ENCODE measurements around the gene MORC1. TPM values are rescaled to one million over a fixed set of nuclear protein-coding genes. Genes with fewer than 3 reads are reported as not detected.

Gene MORC1
- total and polyA plus RNA-seq, 2 experiments from 2014 or later, result not detected

DNA sequence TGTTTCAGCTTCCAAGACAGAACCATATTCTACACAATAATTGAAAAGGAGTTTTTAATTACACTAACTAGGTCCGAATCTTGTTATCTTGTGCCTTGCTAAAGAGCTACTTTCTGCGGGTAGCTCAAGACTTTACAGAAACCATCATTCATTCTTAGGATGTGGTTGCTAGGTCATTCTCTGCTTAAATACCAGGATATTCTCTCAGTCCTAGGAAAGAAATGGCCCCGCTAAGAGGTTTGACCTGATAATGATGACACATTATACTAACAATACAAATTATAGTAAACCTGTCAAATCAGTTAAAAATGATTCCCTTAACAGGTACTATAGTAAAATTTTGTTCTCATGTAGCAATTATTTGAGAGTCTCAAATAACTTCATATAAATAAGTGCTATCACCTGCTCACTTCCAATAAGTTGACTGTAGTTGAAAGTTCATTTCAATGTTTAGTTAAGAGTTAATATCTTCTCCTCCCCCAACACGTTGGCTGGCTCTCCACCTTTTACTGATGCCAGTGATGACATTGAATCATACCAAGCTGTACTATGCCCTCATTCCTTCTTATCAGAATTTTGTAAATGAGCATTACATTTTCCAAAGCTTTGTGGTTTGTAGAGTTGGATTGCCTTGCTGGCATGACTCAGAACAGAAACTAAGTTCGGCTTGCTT lies 15.0 kb upstream of the MORC1 start:
- peak in 1 of 2 donors; percentile 67 for DNase-seq (ENCODE audit: low read depth in 1 of 2, low spot score in 1 of 2)
- TF ChIP-seq, protein P1, sequence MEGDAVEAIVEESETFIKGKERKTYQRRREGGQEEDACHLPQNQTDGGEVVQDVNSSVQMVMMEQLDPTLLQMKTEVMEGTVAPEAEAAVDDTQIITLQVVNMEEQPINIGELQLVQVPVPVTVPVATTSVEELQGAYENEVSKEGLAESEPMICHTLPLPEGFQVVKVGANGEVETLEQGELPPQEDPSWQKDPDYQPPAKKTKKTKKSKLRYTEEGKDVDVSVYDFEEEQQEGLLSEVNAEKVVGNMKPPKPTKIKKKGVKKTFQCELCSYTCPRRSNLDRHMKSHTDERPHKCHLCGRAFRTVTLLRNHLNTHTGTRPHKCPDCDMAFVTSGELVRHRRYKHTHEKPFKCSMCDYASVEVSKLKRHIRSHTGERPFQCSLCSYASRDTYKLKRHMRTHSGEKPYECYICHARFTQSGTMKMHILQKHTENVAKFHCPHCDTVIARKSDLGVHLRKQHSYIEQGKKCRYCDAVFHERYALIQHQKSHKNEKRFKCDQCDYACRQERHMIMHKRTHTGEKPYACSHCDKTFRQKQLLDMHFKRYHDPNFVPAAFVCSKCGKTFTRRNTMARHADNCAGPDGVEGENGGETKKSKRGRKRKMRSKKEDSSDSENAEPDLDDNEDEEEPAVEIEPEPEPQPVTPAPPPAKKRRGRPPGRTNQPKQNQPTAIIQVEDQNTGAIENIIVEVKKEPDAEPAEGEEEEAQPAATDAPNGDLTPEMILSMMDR (IDR thresholded peaks at IDR 0.05; ENCODE audit: low read depth, low read length), result no peak
- Histone ChIP-seq H3K36me3 (no peaks in the 10 kb centered on the region), H3K4me1 (ENCODE audit: low read depth) (no peaks in the 10 kb centered on the region), H3K4me3 (no peak overlapping the region), H3K9me3 (ENCODE audit: low read depth) (no peaks in the 10 kb centered on the region), H3K27me3 (no peaks in the 10 kb centered on the region), H3K27ac (no peak overlapping the region)

DNA sequence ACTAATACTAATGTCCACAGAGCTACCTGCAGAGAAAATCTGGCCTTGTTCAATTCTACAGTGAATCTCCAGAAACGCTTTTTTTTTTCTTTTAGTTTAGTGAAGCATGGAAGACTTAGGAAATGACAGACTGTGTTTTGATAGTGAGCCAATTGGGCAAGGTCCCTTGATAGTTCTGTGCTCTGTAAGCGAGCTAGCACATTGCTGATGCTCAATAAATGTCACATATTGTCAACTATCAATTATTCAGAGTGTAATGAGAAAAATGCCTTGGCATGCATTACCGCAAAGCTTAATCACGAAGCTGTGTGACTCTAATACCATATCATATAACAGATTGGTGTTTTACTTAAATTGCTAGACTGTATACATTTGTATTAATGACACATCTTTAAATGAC lies 13.3 kb upstream of the MORC1 start:
- DNase-seq (ENCODE audit: low read depth in 1 of 2, low spot score in 1 of 2), result no peak

DNA sequence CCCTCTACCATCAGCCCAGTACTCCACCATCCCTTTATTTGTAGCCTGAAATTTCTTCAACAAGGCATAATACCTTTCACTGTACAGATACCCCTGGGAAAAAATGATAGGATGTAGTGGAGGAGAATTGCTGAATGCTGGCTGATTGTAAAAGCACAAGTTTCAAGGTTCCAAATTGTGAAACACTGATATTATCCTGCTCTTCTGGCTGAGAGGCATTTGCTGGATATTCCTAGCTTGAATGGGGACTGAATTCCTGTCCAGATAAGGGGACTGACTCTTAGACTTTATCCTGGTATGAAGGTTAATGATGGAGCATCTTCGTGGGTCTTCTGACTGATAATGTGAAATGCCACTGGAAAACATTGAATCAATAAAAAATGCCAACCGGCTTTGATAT lies 9.6 kb upstream of the MORC1 start:
- DNase-seq (ENCODE audit: low read depth in 1 of 2, low spot score in 1 of 2), result no peak
- Histone ChIP-seq H3K9me3 (ENCODE audit: low read depth) (no peaks in the 10 kb centered on the region), H3K36me3 (no peaks in the 10 kb centered on the region), H3K4me1 (ENCODE audit: low read depth) (no peaks in the 10 kb centered on the region), H3K27ac (no peak overlapping the region), H3K4me3 (no peak overlapping the region), H3K27me3 (no peaks in the 10 kb centered on the region)
- TF ChIP-seq, protein P1 (IDR thresholded peaks at IDR 0.05; ENCODE audit: low read depth, low read length), result no peak

More for the DNA sequence above, 13.3 kb upstream of the MORC1 start:
- Histone ChIP-seq H3K36me3 (no peaks in the 10 kb centered on the region), H3K4me3 (no peak overlapping the region), H3K27me3 (no peaks in the 10 kb centered on the region), H3K4me1 (ENCODE audit: low read depth) (no peaks in the 10 kb centered on the region), H3K27ac (no peak overlapping the region), H3K9me3 (ENCODE audit: low read depth) (no peaks in the 10 kb centered on the region)
- TF ChIP-seq, protein P1 (IDR thresholded peaks at IDR 0.05; ENCODE audit: low read depth, low read length), result no peak

DNA sequence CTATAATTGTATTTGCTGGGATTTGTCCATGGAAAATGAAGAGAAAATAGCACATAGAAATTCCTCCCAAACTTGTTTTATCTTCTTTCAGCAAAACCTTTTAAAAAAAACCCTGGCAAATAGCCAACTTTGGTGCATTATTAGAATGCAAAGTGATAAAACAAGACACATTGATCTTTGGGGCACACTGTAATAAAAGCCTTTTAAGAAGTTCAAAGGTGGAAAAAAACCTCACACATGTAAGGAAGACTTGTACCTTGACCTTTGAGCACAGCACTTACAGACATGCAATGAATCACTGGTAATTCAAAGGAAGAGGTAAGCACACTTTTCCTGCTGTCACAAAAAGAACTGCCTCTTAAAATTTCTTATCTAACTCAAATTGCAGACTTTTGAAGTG lies 8.0 kb upstream of the MORC1 start:
- Histone ChIP-seq H3K27ac (no peak overlapping the region), H3K36me3 (no peaks in the 10 kb centered on the region), H3K4me1 (ENCODE audit: low read depth) (no peaks in the 10 kb centered on the region), H3K4me3 (no peak overlapping the region), H3K9me3 (ENCODE audit: low read depth) (no peaks in the 10 kb centered on the region), H3K27me3 (no peaks in the 10 kb centered on the region)
- no peak for DNase-seq (ENCODE audit: low read depth in 1 of 2, low spot score in 1 of 2)
- TF ChIP-seq, protein P1 (IDR thresholded peaks at IDR 0.05; ENCODE audit: low read depth, low read length), result no peak

DNA sequence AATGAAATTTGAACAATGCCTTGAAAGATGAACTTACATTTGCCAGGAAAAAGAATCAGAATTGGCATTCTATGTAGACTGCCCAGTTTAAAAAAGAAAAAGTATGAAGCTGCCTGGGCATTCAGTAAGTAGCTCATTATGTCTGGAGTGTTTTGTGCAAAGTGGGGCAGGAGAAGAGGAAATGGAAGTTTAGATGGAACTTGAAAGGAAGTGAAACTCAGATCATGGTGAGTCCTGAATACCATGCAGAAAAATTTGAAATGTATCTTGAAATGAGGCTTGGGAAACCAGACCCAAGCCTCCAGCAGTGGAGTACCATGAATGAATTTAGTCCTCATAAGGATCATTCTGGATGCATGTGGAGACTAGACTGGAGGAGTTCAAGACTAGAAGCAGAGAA lies 4.8 kb upstream of the MORC1 start:
- Histone ChIP-seq H3K27me3 (no peaks in the 10 kb centered on the region), H3K36me3 (no peaks in the 10 kb centered on the region), H3K4me3 (no peak overlapping the region), H3K9me3 (ENCODE audit: low read depth) (no peaks in the 10 kb centered on the region), H3K27ac (no peak overlapping the region), H3K4me1 (ENCODE audit: low read depth) (no peaks in the 10 kb centered on the region)
- TF ChIP-seq, protein P1 (IDR thresholded peaks at IDR 0.05; ENCODE audit: low read depth, low read length), result no peak
- DNase-seq (ENCODE audit: low read depth in 1 of 2, low spot score in 1 of 2), result no peak

Data from cardiac muscle cell (in vitro differentiated cells and primary cell).